Measurements from ENCODE around the gene NELL1. TPM values are rescaled to one million over a fixed set of nuclear protein-coding genes. Genes with fewer than 3 reads are reported as not detected.

The NELL1 gene
- total RNA-seq, 1 donor from 2014 or later = not detected

DNA sequence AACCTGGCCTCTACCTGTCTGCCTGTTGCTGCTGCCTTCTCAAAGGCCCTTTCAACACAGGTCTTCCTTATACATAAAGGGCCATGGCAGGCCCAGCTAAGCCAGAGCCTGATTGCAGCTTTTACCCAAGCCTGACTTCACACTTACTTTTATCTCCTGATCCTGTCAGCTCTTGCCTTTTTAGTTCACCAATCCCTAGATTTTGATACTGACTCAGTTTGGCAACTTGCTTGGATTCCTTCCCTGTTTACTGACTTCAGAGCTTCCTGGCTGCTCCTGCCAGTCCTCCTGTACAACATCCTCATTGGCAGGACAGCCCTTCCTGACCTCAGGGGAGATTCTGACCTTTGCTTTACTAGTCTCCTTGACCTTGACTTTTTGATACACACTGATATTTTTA, 195.2 kb downstream of the NELL1 start:
- no peak for TF ChIP-seq CTCF (IDR thresholded peaks at IDR 0.05)
- no peaks in the 10 kb centered on the region for H3K27me3 Mint-ChIP-seq (ENCODE audit: unreplicated experiment)
- DNase-seq (ENCODE audit: extremely low spot score, unreplicated experiment) = no peak
- H3K9me3 Mint-ChIP-seq (ENCODE audit: unreplicated experiment) = no peaks in the 10 kb centered on the region
- no peaks in the 10 kb centered on the region for H3K4me1 Mint-ChIP-seq (ENCODE audit: unreplicated experiment)
- no peak overlapping the region for H3K27ac Mint-ChIP-seq (ENCODE audit: unreplicated experiment)
- H3K36me3 Mint-ChIP-seq (ENCODE audit: unreplicated experiment) = no peaks in the 10 kb centered on the region
- no peak overlapping the region for H3K4me3 Mint-ChIP-seq (ENCODE audit: unreplicated experiment)

- Mint-ChIP-seq H3K27ac (ENCODE audit: unreplicated experiment) (no peak overlapping the region), H3K4me3 (ENCODE audit: unreplicated experiment) (no peak overlapping the region), H3K9me3 (ENCODE audit: unreplicated experiment) (no peaks in the 10 kb centered on the region), H3K36me3 (ENCODE audit: unreplicated experiment) (no peaks in the 10 kb centered on the region), H3K4me1 (ENCODE audit: unreplicated experiment) (no peaks in the 10 kb centered on the region), H3K27me3 (ENCODE audit: unreplicated experiment) (no peaks in the 10 kb centered on the region)
- no peak for TF ChIP-seq CTCF (IDR thresholded peaks at IDR 0.05)
- no peak for DNase-seq (ENCODE audit: extremely low spot score, unreplicated experiment)
Observed at GRCh38 chr11:20865161-20865560, 195.8 kb downstream of the NELL1 start.

GRCh38 chr11:20869123-20869522, 199.7 kb downstream of the NELL1 start:
- Mint-ChIP-seq H3K4me3 (ENCODE audit: unreplicated experiment) (no peak overlapping the region), H3K9me3 (ENCODE audit: unreplicated experiment) (no peaks in the 10 kb centered on the region), H3K27me3 (ENCODE audit: unreplicated experiment) (no peaks in the 10 kb centered on the region), H3K4me1 (ENCODE audit: unreplicated experiment) (no peaks in the 10 kb centered on the region), H3K27ac (ENCODE audit: unreplicated experiment) (no peak overlapping the region), H3K36me3 (ENCODE audit: unreplicated experiment) (no peaks in the 10 kb centered on the region)
- DNase-seq (ENCODE audit: extremely low spot score, unreplicated experiment) = no peak
- no peak for TF ChIP-seq CTCF (IDR thresholded peaks at IDR 0.05)

DNA sequence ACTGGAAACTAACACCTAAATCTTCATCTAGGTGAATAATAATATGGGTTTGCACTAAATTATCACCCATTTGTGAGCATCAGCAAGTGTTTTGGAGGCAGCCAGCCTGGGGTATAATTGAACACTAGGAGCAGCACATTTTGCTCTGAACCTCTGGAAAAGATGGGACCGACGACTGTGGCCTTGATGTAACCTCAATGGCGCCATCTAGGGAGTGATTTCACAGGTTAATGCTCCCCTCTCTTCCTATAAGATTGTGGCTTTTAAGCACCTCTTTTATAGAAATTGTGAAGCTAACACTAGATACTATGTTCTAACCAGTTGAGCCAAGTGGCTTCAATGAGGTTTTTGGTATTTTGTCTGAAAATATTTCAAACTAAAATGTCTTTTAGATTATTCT, 203.7 kb downstream of the NELL1 start:
- no peaks in the 10 kb centered on the region for H3K9me3 Mint-ChIP-seq (ENCODE audit: unreplicated experiment)
- H3K27ac Mint-ChIP-seq (ENCODE audit: unreplicated experiment) = no peak overlapping the region
- peak; percentile 11 for TF ChIP-seq CTCF (IDR thresholded peaks at IDR 0.05)
- no peaks in the 10 kb centered on the region for H3K4me1 Mint-ChIP-seq (ENCODE audit: unreplicated experiment)
- H3K27me3 Mint-ChIP-seq (ENCODE audit: unreplicated experiment) = no peaks in the 10 kb centered on the region
- H3K4me3 Mint-ChIP-seq (ENCODE audit: unreplicated experiment) = no peak overlapping the region
- no peaks in the 10 kb centered on the region for H3K36me3 Mint-ChIP-seq (ENCODE audit: unreplicated experiment)
- no peak for DNase-seq (ENCODE audit: extremely low spot score, unreplicated experiment)

- no peak overlapping the region for H3K4me3 Mint-ChIP-seq (ENCODE audit: unreplicated experiment)
- H3K27ac Mint-ChIP-seq (ENCODE audit: unreplicated experiment) = no peak overlapping the region
- DNase-seq (ENCODE audit: extremely low spot score, unreplicated experiment) = no peak
- no peaks in the 10 kb centered on the region for H3K4me1 Mint-ChIP-seq (ENCODE audit: unreplicated experiment)
- no peaks in the 10 kb centered on the region for H3K27me3 Mint-ChIP-seq (ENCODE audit: unreplicated experiment)
- H3K9me3 Mint-ChIP-seq (ENCODE audit: unreplicated experiment) = peaks cover 5% of the 10 kb centered on the region
- no peaks in the 10 kb centered on the region for H3K36me3 Mint-ChIP-seq (ENCODE audit: unreplicated experiment)
- TF ChIP-seq CTCF (IDR thresholded peaks at IDR 0.05) = no peak
Observed at GRCh38 chr11:20874358-20874757, 205.0 kb downstream of the NELL1 start.

Measured in osteocyte (in vitro differentiated cells).